HG02571 (cell line): Measurements from ENCODE around the gene SH3BP4.

Experiments used
- ATAC-seq: cut with Tn5 transposase; IDR thresholded peaks from one replicate; pipeline ENCODE4 v1.9.1; 2021; ENCODE audit warnings: mild to moderate bottlenecking, moderate library complexity; ENCODE audit not compliant: unreplicated experiment

The SH3BP4 gene, protein sequence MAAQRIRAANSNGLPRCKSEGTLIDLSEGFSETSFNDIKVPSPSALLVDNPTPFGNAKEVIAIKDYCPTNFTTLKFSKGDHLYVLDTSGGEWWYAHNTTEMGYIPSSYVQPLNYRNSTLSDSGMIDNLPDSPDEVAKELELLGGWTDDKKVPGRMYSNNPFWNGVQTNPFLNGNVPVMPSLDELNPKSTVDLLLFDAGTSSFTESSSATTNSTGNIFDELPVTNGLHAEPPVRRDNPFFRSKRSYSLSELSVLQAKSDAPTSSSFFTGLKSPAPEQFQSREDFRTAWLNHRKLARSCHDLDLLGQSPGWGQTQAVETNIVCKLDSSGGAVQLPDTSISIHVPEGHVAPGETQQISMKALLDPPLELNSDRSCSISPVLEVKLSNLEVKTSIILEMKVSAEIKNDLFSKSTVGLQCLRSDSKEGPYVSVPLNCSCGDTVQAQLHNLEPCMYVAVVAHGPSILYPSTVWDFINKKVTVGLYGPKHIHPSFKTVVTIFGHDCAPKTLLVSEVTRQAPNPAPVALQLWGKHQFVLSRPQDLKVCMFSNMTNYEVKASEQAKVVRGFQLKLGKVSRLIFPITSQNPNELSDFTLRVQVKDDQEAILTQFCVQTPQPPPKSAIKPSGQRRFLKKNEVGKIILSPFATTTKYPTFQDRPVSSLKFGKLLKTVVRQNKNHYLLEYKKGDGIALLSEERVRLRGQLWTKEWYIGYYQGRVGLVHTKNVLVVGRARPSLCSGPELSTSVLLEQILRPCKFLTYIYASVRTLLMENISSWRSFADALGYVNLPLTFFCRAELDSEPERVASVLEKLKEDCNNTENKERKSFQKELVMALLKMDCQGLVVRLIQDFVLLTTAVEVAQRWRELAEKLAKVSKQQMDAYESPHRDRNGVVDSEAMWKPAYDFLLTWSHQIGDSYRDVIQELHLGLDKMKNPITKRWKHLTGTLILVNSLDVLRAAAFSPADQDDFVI

DNA sequence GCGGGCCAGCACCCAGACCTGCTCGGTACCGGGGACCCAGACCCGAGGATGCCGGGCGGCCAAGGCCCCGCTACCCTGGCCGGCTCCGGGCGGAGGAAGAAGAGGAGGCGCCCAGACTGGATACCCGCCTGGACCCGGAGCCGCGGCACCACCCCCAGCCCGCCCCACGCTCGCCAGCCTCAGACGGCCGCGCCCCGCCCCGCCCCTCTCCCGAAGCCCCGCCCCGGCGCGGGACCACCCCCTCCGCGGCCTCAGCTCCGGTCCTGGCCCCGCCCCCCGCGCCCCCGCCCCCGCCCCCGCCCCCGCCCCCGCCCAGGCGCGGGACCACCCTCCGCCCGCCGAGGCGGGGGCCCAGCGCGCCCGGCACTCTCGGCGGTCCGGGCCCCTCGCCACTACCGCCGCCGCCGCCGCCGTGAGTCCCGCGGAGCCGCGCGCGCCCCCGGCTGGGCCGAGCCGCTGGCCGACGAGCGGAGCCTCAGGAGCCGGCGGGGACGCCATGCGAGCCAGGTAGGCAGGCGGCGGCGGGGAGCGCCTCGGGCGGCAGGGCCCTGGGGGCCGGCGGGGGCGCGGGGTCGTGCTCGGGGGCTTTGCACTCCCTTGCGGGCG is at the start of gene SH3BP4:
Gene SH3BP4 (plus strand): TSS at position 354 of the 606 bp plus-strand sequence. CDS start 82,986 bp downstream, outside the sequence.
- ATAC-seq = no peak

DNA sequence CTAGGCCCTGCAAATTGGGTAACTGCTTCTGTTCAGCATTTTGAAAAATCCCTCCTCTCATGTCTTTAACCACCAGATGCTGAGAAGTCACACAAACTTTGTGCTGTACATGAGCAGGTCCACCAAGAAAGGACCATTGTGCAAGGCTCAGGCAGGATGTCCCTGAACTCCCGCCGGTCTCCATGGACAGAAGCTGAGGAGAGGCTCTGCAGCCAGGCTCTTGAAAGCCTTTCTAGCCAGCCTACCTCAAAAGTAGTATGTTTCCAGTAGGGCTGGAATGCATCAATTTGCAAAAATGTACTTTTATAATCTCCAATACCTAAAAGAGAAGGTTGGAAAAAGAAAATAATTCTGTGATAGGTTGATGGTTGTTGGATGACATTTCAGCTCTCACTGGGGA is 47.0 kb upstream of the SH3BP4 start:
- ATAC-seq = no peak

DNA sequence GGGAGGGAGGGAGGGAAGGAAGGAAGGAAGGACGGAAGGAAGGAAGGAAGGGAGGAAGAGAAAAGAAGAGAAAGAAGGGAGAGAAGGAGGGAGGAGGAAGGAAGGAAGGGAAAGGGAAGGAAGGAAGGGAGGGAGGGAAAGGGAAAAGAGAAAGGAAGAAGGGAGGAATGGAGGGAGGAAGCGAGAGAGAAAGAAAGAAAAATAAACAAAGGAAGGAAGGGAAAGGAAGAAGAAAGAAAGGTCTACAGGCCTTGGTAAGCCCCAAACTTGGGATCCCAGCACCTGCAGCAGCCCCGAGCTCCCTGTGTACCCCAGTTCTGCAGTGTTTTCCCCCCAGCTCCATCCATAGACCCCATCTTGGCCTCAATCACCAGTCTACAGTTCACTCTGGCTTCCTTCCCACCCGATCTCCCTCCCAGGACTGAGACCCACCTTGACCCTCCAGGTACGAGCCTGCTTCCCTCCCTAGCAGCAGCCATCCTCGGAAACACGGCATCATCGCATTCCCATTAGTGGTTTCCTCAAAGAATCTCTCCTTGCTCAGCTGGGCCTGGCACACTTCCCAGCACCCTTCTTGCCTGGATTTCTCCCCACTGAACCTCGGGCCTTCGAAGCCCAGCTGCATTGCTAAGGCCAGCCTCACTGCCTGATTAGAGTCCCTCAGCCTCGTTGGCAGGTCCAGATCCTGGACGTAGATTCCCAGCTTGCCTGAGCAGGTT is 46.1 kb upstream of the SH3BP4 start:
- ATAC-seq = no peak

DNA sequence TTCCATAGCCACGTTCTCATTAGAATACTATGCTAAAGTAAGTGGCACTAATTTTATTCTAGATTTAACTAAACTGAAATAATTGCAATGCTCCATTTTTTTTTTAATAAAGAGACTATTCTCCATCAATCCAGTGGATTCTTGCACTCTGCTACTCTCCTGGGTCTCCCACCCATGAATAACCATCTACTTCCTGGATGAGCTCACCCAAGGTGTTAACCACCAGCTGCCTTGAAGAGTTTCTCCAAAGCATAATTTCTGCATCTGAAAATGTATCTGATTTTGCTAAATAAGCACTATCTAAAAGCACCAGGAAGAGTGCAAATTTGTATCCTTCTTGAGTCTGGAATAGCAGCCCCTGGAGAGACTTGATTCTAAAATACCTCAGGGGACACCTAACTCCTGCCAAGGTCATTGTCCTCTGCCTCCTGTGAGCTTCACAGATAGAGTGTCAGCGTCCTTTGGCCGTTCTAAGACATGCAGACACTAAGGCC is 41.6 kb upstream of the SH3BP4 start:
- no peak for ATAC-seq

DNA sequence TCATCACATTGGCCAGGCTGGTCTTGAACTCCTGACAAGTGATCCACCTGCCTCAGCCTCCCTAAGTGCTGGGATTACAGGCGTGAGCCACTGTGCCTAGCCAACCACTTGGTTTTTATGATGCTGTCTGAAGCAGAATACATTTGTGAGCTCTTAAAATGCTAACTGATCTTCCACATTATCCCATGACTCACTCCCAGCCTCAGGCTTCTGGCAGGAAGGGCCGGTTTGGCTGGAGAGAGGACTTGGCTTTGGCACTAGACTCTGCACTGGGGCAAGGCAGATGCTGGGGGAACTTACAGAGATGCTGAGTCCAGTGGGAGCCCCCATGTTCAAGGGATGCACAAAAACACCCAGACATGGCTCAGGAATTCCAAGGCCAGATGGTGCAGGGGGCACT is 40.5 kb upstream of the SH3BP4 start:
- ATAC-seq = no peak

DNA sequence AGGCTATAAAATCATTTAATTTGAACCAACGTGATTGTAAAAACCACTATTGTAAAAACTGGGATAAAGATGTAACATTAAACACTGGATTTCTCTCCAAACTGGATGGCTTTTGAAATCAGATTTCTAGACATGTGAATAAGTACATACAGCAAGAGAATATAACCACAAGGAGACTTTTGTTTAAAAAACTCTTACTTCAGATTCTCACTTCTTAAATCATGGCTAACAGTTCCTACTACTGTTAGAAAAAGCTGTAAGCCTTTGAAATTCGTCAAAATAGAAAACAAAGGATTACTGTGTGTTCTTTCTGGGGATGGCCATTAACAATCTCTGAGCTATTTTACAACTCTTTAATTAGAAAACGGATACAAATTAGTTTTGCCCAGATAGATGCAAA is 39.4 kb upstream of the SH3BP4 start:
- ATAC-seq = no peak

DNA sequence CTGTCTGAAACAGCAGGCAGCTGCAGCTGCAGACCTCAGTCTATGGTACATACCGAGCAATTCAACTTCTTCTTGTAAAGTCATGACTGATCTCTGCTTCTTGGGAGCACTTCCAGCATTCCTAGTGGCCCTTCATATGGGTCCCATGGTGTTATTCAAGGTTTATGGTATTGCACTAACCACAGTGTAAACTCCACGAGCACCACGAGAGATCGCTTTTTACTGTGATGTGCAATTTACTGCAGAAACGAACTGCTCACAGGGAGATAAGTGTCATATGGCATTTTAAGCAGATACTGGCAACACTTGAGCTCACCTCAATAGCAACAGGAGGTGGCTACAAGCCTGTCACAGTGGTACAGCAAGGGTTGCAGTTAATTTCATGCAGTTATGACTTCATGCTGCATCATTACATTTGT is 38.6 kb upstream of the SH3BP4 start:
- ATAC-seq = no peak

DNA sequence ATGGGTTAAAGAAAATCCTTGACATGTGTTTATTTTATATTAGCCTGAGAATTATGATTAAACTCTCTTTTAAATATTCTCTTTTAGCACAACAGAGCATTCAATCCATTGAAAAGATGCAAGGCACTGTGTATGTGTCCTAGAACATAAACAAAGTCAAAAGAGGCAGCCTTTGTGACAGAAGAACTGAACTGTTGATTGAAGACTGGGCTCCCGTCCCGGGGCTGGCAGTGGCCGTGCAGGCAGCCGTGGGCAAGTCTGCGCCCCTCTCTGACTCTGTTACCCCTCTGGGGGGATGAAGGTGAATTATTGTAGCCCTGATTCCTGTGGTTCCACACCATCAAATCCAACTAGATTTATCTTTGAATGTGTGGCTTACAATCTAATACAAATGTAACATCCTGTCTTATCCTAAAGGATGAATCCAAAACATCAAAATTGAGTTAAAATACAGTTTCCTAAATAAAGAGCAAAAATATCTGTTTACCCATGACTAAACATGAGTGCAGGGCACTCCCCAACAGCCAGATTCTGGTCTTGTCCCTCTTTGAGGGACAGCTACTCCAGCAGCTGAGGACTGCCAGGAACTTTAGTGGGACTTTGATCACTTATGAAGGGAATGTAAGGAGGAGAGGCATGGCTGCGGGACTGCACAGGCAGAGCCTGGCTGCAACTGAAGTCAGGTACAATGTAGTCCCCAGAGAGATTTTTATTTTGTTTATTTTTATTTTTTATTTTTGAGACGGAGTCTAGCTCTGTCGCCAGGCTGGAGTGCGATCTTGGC is 37.3 kb upstream of the SH3BP4 start:
- ATAC-seq = no peak

DNA sequence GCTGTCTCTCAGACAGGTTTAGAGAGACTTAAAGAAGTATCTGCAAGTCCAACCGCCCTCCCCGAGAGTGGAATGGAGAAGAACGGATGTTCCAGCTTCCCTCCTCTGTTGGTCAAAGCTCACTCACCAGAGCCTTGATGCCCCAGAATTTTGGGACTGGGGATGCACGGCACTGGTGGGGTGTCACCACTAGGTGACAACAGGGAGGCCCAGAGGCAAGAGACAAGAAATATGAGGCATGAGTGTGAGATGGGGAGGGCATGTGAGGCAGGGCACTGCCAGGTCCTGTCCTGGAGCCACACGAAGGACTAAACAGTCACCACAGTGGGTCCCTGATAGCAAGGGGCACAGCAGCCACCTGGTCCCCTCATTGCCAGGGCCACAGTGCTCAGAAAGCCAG is 35.1 kb upstream of the SH3BP4 start:
- no peak for ATAC-seq

DNA sequence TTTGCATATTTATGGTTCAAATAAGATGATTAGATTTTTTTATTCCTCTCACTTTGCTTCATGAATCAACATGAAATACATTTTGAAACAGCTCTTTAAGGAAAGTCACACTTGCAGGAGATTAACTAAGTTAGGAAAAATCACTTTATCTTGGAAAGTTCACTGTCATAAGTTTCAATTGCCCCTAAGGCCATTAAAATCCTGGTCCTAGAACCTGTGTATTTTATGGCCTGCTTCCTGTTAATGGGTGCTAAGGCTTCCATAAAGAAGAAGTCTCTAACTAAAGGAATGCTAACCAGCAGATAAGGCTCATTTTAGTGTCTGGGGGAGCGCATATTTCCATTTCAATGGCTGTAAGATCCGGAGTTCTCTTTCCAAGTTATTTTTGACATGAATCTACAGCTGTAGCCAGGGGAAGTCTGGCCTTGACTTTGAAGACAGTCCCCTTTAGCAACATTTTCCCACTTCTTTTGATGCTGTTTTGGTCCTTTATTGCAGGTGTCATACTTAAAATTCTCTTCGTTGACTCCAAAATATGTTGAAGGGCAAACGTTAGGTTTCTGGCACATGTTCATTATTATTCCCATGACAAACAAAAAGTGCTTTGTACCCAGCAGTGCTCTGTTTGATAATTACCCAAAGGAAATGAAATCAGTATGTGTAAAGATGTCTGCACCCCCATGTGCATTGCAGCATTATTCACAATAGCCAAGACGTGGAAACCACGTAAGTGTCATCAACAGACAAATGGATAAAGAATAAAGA is 34.4 kb upstream of the SH3BP4 start:
- ATAC-seq = no peak

DNA sequence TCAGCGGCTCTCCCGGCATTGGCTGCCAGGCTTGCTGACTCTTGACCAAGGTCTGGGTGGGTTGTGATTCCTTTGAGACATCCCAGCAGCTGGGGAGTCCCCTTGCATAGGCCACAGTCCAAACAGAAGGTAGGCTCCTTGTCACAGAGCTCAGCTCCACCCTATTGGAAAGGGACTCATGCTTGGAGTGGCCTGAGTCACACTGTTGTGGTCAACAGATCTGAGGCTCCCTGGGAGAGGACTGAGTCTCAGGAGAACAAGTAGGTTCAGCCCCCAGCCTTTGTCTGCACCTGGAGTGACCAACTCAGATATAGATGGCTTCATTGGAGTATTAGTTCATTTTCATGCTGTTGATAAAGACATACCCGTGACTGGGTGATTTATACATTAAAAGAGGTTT is 32.1 kb upstream of the SH3BP4 start:
- ATAC-seq = no peak

DNA sequence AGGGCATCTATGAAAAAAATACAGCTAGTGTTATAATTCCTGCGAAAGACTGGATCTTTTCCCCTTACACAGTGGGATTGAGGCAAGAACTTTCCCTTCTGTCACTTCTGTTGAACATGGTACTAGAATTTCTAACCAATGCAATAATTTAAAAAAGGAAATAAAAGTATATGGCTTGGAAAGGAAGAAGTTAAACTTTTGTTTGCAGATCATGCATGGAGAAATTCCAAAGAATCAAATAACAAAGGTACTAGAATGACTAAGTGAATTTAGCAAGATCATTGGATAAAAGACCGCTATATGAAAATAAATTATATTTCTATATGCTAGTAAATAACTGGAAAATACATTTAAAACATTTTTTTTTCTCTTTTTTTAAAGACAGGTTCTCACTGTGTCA is 31.0 kb upstream of the SH3BP4 start:
- ATAC-seq = no peak

DNA sequence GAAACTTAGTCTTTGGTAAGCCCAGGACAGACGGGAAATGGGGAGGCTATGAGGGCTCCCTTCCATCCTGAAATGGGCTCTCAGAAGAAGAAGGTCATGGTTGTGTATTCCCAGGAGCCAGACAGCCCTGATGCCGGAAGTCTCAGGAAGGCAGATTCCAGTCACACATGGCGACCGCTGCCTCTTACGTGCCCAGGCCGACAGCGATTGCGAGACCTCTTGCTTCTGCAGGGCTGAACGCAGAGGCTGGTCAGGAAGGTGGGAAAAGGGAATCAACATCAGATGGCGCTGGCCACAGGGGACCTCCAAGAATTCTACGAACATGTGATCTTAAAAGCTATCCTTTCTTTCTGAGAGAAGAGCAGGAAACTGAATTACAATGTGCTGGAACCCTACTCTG is 22.8 kb upstream of the SH3BP4 start:
- ATAC-seq = no peak

DNA sequence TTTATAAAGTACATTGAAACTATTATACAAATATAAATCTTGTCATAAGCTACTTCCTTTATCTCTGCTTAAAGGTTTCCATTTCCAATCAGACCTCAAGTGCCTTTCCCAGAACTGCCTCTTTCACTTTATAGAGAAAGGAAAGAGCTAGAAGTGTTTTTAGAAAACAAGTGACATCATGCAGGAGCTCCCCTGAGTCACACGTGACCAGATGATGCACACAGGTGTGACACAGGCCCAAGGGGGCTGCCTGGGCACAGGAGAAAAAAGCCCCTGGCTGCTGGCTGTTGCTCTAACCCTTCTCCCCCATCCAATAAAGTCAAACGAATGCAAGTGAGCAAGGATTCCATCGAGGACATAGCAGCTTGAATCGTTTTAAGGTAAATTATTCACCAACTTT is 21.4 kb upstream of the SH3BP4 start:
- ATAC-seq = no peak

DNA sequence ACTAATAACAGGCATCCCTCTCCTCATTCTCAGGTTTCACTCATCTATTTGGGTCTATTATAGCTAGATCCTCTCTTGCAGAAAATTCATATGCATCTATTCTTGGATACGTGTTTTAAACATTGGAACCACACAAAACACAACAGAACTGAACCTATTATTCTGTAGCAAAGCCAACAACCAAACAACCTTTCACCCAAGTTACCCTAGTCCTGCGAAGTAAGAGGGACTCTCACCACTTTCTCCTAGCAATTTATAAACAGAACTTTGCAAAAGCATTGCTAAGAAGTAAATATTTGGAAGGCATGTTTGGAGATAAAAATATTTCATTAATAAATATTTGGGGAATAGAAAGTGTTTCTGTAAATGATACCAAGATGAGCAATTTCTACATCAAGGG is 20.4 kb upstream of the SH3BP4 start:
- no peak for ATAC-seq

DNA sequence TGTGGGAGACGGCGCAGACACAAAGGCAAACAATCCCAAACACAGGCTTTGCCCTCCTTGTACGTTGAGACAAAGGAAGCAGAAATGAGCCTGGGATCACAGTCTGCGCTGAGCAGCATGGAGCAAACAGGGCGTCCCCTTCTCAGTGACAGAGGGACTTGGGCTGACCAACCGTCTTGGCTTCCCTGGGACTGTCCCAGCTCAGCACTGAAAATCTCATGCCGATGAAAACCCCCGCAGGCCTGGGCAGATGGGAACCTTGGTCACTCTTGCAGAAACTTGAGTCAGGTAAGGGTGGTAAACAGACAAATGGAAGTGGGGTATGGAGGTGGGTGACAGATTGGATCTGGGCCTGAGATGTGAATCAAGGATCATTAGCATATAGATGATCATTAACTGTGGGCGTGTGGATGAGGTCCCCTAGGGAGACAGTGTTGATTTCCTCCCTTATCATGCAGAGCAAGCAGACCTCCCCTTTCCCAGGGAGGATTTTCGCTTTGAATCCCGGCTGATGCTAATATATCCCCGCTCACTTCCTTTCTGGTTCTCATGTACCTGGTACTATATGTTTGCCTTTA is 19.1 kb upstream of the SH3BP4 start:
- no peak for ATAC-seq

DNA sequence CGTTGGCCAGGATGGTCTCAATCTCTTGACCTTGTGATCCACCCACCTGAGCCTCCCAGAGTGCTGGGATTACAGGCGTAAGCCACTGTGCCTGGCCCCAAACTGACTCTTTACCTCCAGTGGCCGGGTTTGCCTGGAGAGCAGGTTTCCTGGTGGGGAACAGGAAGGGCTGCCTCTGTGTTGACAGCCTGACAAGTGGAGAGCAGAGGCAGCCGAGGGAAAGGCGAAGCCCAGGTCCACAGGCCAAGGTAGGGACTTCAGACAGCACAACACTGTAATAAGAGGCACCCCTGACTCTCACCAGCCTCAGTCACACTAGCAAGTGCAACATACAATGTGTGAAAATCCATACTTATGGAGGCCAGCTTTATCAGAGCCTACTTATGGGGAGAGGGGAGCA is 16.5 kb upstream of the SH3BP4 start:
- ATAC-seq = no peak

DNA sequence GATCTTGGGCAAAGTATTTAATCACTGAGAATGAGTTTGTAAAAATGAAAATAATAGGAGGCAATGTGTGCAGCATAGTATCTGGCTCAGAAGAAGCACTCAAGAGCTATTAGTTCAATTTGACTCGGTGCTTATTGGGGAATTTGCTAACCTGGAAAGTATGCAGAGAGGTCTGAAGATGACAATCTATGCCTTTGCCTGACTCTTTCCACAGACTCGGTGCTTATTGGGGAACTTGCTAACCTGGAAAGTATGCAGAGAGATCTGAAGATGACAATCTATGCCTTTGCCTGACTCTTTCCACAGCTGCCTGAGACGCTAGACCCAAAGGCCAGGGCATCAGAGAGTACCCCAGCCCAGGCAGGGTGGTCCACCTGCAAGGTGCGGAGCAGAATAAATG is 12.2 kb upstream of the SH3BP4 start:
- no peak for ATAC-seq

DNA sequence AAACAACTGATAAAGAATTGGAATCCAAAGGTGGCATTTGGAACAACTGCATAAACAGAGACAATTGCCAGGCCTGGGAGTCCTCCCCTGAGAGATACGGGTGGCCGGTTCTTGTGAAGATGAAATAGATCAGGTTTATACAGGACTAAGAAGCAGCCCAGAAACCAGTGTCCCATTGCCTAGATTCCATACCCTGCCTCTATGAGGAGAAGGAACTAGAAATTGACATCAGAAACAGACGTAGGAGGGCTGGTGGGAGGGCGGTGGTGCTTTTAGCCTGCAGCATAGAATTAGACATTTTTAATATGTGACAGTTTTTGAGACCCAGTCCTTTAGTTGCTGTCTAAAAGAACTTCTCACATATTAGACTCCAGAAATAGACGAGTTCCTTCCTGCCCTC is 11.8 kb upstream of the SH3BP4 start:
- no peak for ATAC-seq
